Stimulated activated naive B cell treated with anti-CD40 and anti-IgM and Interleukin-4, amounts not matched to agents 10 μg/mL and 1 μg/mL and 100 μg/mL, for 72 hours (primary cell): ENCODE results near the gene PTK6.

Experiments used
- ATAC-seq, 2 donors: fragments of 150-1000 bp; cut with Tn5 transposase; replicated peaks; 2 replicates each; pipeline ENCODE4 v1.10.0; 2021; ENCODE audit warnings: moderate library complexity in 1 of 2
- DNase-seq: peaks from one replicate; pipeline ENCODE4 v3.0.0; 2021
- H3K27ac Mint-ChIP-seq: one replicate; pipeline ENCODE4 v1.8.0; 2022; ENCODE audit warnings: mild to moderate bottlenecking, mixed read lengths
- H3K27me3 Mint-ChIP-seq, 2 donors: one replicate each; pipeline ENCODE4 v1.8.0; 2022; ENCODE audit warnings: mixed read lengths in 2 of 2
- H3K36me3 Mint-ChIP-seq, 2 donors: one replicate each; pipeline ENCODE4 v1.8.0; 2022; ENCODE audit warnings: mixed read lengths in 2 of 2, mild to moderate bottlenecking in 1 of 2
- H3K4me1 Mint-ChIP-seq, 2 donors: one replicate each; pipeline ENCODE4 v1.8.0; 2022; ENCODE audit warnings: mixed read lengths in 2 of 2, mild to moderate bottlenecking in 1 of 2
- H3K4me3 Mint-ChIP-seq, 2 donors: one replicate each; pipeline ENCODE4 v1.8.0; 2022; ENCODE audit warnings: mild to moderate bottlenecking in 2 of 2, mixed read lengths in 2 of 2, moderate library complexity in 1 of 2
- H3K9me3 Mint-ChIP-seq, 2 donors: one replicate each; pipeline ENCODE4 v1.8.0; 2022; ENCODE audit warnings: mixed read lengths in 2 of 2, mild to moderate bottlenecking in 1 of 2

PTK6 gene

GRCh38 chr20:63492982-63493381 lies 44.2 kb downstream of the PTK6 start:
- Mint-ChIP-seq H3K27ac (no peak overlapping the region), H3K9me3 (peaks cover 8 to 11% of the 10 kb centered on the region in 2 donors), H3K36me3 (no peaks in the 10 kb centered on the region), H3K27me3 (peaks cover 37 to 60% of the 10 kb centered on the region in 2 donors), H3K4me1 (peaks cover 7 to 17% of the 10 kb centered on the region in 2 donors), H3K4me3 (no peak overlapping the region)
- DNase-seq (no peak), ATAC-seq (no peak)

DNA sequence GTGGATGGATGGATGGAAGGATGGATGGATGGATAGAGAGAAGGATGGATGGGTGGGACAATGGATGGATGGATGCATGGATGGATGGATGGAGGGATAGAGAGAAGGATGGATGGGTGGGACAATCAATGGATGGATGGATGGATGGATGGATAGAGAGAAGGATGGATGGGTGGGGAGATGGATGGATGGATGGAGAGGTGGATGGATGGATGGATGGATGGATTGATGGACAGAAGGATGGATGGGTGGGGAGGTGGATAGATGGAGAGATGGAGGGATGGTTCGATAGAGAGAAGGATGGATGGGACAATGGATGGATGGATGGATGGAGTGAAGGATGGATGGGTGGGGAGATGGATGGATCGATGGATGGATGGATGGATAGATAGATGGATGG lies 44.7 kb downstream of the PTK6 start:
- no peaks in the 10 kb centered on the region for H3K36me3 Mint-ChIP-seq
- H3K4me1 Mint-ChIP-seq: peaks cover 7 to 13% of the 10 kb centered on the region in 2 donors
- DNase-seq (no peak), ATAC-seq (no peak)
- peaks cover 8 to 11% of the 10 kb centered on the region in 2 donors for H3K9me3 Mint-ChIP-seq
- H3K27ac Mint-ChIP-seq: no peak overlapping the region
- H3K4me3 Mint-ChIP-seq: no peak overlapping the region
- peaks cover 37 to 58% of the 10 kb centered on the region in 2 donors for H3K27me3 Mint-ChIP-seq

DNA sequence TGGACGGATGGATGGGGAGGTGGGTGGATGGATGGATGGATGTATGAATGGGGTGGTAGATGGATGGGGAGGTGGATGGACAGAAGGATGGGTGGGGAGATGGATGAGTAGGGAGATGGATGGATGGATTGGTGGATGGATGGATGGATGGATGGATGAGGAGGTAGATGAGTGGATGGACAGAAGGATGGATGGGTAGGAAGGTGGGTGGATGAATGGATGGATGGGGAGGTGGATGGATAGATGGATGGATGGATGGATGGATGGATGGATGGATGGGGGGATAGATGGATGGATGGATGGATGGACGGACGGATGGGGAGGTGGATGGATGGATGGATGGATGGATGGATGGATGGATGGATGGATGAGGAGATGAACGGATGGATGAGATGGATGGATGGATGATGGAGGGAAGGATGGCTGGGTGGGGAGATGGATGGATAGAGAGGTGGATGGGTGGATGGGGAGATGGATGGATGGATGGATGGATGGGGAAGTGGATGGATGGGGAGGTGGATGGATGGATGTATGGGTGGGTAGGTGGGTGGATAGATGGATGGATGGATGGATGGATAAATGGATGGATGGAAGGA lies 45.4 kb downstream of the PTK6 start:
- Mint-ChIP-seq H3K27ac (no peak overlapping the region), H3K9me3 (peaks cover 8 to 11% of the 10 kb centered on the region in 2 donors), H3K27me3 (peaks cover 36 to 56% of the 10 kb centered on the region in 2 donors), H3K4me3 (no peak overlapping the region), H3K36me3 (no peaks in the 10 kb centered on the region), H3K4me1 (peaks cover 5 to 6% of the 10 kb centered on the region in 2 donors)
- DNase-seq (no peak), ATAC-seq (no peak)

GRCh38 chr20:63491078-63491477 lies 46.1 kb downstream of the PTK6 start:
- Mint-ChIP-seq H3K36me3 (peaks cover 0 to 3% of the 10 kb centered on the region in 2 donors), H3K27ac (no peak overlapping the region), H3K4me3 (no peak overlapping the region), H3K27me3 (peaks cover 38 to 54% of the 10 kb centered on the region in 2 donors), H3K9me3 (peaks cover 8 to 14% of the 10 kb centered on the region in 2 donors), H3K4me1 (peaks cover 0 to under 1% of the 10 kb centered on the region in 2 donors)
- DNase-seq (no peak), ATAC-seq (no peak)

DNA sequence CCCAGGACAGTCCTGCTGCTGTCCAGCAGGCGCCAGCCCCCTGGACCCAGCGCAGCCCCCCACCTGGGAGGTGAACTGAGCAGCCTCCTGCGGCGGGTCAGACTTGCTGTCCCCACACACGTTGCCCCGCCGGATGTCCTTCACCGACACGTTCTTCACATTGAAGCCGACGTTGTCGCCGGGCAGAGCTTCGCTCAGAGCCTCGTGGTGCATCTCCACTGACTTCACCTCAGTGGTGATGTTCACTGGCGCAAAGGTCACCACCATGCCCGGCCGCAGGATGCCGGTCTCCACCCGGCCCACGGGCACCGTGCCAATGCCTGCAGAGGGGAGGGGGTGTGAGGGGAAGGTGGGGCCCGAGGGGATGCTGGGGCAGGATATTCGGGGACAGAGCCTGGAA lies 46.8 kb downstream of the PTK6 start:
- peaks cover 8 to 14% of the 10 kb centered on the region in 2 donors for H3K9me3 Mint-ChIP-seq
- peaks cover 0 to 3% of the 10 kb centered on the region in 2 donors for H3K36me3 Mint-ChIP-seq
- ATAC-seq (no peak), DNase-seq (no peak)
- H3K4me3 Mint-ChIP-seq: no peak overlapping the region
- peaks cover 42 to 53% of the 10 kb centered on the region in 2 donors for H3K27me3 Mint-ChIP-seq
- no peaks in the 10 kb centered on the region for H3K4me1 Mint-ChIP-seq
- H3K27ac Mint-ChIP-seq: no peak overlapping the region

DNA sequence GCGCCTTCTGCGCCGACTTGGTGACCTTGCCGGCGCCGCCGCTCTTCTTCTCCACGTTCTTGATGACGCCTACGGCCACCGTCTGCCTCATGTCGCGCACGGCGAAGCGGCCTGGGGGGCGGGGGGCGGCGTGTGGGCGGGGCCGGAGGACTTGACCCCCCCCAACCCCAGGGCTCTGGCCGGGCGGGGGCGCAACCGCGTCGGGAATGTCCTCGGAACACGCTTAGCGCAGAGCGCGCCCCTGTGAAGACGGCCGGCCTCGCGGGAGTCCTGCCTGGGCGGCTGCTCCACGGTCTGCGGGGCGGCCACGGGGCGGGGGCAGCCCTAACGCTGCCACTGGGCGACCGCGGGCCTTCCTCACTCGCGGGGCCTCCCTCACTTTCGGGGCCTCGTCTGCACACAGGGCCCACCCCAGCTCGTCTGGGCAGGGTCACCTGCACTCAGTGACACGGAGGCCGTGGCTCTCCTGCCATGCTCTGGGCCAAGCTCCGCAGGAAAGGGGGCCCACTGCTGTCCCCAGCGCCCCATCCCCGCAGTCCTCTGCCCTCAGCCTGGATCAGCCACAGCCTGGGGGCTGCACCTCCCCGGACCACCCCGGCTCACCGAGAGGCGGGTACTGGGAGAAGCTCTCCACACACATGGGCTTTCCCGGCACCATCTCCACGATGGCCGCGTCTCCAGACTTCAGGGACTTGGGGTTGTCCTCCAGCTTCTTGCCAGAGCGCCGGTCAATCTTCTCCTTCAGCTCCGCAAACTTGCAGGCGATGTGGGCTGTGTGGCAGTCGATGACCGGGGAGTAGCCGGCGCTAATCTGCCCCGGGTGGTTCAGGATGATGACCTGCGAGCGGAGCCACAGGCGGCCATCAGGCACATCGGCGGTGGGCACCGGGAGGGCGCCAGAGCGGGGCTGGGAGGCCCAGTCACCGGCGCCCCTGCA lies 48.6 kb downstream of the PTK6 start:
- Mint-ChIP-seq H3K36me3 (peaks cover 0 to 3% of the 10 kb centered on the region in 2 donors), H3K27me3 (peaks cover 45 to 53% of the 10 kb centered on the region in 2 donors), H3K4me3 (no peak overlapping the region), H3K4me1 (no peaks in the 10 kb centered on the region), H3K27ac (peak overlapping the region; percentile 85), H3K9me3 (peaks cover 8 to 14% of the 10 kb centered on the region in 2 donors)
- ATAC-seq: peak in 1 of 2 donors; percentile 25
- DNase-seq: no peak

GRCh38 chr20:63487781-63488241 lies 49.4 kb downstream of the PTK6 start:
- no peak for ATAC-seq
- H3K27me3 Mint-ChIP-seq: peaks cover 44 to 61% of the 10 kb centered on the region in 2 donors

GRCh38 chr20:63487116-63487764 lies 49.9 kb downstream of the PTK6 start:
- H3K4me3 Mint-ChIP-seq: no peak overlapping the region
- H3K36me3 Mint-ChIP-seq: peaks cover 0 to 3% of the 10 kb centered on the region in 2 donors
- no peak overlapping the region for H3K27ac Mint-ChIP-seq
- H3K27me3 Mint-ChIP-seq: peaks cover 46 to 66% of the 10 kb centered on the region in 2 donors
- ATAC-seq: no peak
- H3K9me3 Mint-ChIP-seq: peaks cover 2 to 11% of the 10 kb centered on the region in 2 donors
- peaks cover 0 to 3% of the 10 kb centered on the region in 2 donors for H3K4me1 Mint-ChIP-seq
- DNase-seq: no peak

More at GRCh38 chr20:63487781-63488241, 49.4 kb downstream of the PTK6 start:
- no peak for DNase-seq
- H3K4me3 Mint-ChIP-seq: no peak overlapping the region
- H3K27ac Mint-ChIP-seq: no peak overlapping the region
- peaks cover 0 to 3% of the 10 kb centered on the region in 2 donors for H3K36me3 Mint-ChIP-seq
- H3K9me3 Mint-ChIP-seq: peaks cover 8 to 14% of the 10 kb centered on the region in 2 donors
- H3K4me1 Mint-ChIP-seq: peaks cover 0 to 2% of the 10 kb centered on the region in 2 donors

- ATAC-seq (no peak), DNase-seq (no peak)
- peaks cover 0 to 3% of the 10 kb centered on the region in 2 donors for H3K4me1 Mint-ChIP-seq
- no peak overlapping the region for H3K4me3 Mint-ChIP-seq
- peaks cover 0 to 3% of the 10 kb centered on the region in 2 donors for H3K36me3 Mint-ChIP-seq
- no peak overlapping the region for H3K27ac Mint-ChIP-seq
- peaks cover 0 to 4% of the 10 kb centered on the region in 2 donors for H3K9me3 Mint-ChIP-seq
- H3K27me3 Mint-ChIP-seq: peaks cover 44 to 67% of the 10 kb centered on the region in 2 donors
Measured at GRCh38 chr20:63486300-63486855, 50.8 kb downstream of the PTK6 start.

DNA sequence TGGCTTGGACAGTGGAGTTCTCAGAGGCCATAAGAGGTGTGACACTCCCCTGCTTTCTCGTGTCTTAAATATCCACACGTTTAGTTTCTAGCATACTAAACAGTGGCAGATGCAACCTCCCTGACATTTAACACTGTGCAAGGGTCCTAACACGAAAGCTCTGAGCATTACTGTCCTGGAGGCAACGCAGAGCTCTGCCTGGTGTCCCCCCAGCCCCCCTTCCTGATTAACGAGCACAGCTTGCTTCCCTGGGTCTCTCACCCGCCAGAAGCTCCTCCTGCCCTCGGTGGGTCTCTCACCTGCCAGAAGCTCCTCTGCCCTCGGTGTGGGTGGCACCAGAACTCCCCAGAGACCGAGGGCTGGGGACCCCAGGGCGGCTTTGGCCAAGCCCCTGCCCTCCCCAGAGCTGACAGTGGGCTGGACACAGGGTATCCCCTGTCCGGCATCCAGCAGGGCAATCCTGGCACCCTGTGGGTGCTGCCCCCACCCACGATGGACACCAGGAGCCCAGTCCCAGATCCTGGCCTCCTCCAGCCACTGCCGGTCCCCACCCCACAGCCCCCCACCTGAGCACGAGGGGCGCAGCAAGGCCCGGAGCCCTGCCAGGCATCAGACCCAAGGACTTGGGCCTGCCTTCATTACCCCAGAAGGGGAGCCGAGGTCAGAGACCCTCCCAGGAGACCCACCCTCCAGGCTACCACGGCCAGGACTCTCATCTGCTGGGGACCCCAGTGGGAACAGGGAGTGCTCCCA lies 52.3 kb downstream of the PTK6 start:
- ATAC-seq (no peak), DNase-seq (no peak)
- H3K4me1 Mint-ChIP-seq: peaks cover 0 to 3% of the 10 kb centered on the region in 2 donors
- H3K27ac Mint-ChIP-seq: no peak overlapping the region
- no peak overlapping the region for H3K4me3 Mint-ChIP-seq
- H3K36me3 Mint-ChIP-seq: peaks cover 0 to 3% of the 10 kb centered on the region in 2 donors
- peaks cover 0 to 4% of the 10 kb centered on the region in 2 donors for H3K9me3 Mint-ChIP-seq
- H3K27me3 Mint-ChIP-seq: peaks cover 42 to 62% of the 10 kb centered on the region in 2 donors

- Mint-ChIP-seq H3K4me3 (no peak overlapping the region), H3K4me1 (peaks cover 0 to 3% of the 10 kb centered on the region in 2 donors), H3K27ac (no peak overlapping the region), H3K36me3 (peaks cover 0 to 3% of the 10 kb centered on the region in 2 donors), H3K9me3 (peaks cover 0 to 4% of the 10 kb centered on the region in 2 donors), H3K27me3 (peaks cover 40 to 61% of the 10 kb centered on the region in 2 donors)
- DNase-seq: no peak
- no peak for ATAC-seq
Measured at GRCh38 chr20:63484236-63484635, 52.9 kb downstream of the PTK6 start.

DNA sequence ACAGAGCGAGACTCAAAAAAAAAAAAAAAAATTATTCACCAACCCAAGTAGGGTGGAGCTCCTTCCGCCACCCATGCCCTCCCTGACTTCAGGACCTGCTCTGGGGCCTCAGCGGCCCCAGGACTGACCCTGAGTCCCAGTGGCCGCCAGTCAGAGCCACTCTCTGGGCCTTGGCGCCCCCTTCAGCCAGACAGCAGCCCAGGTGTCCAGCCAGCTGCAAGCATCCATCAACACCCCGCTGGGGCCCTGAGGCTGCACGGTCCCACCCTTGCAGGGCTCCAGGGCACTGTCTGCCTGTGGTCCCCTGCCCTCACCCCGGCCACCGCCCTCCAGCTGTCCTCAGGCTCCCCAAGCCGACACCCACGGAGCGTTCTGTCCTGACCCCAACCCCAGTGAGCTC lies 53.3 kb downstream of the PTK6 start:
- Mint-ChIP-seq H3K4me3 (no peak overlapping the region), H3K27ac (no peak overlapping the region), H3K9me3 (peaks cover 0 to 4% of the 10 kb centered on the region in 2 donors), H3K36me3 (peaks cover 0 to 3% of the 10 kb centered on the region in 2 donors), H3K27me3 (peaks cover 43 to 61% of the 10 kb centered on the region in 2 donors), H3K4me1 (peaks cover 0 to 3% of the 10 kb centered on the region in 2 donors)
- no peak for DNase-seq
- ATAC-seq: peak in 1 of 2 donors; percentile 26

- Mint-ChIP-seq H3K4me1 (peaks cover 0 to 3% of the 10 kb centered on the region in 2 donors), H3K27me3 (peaks cover 54 to 69% of the 10 kb centered on the region in 2 donors), H3K27ac (no peak overlapping the region), H3K9me3 (peaks cover 0 to 4% of the 10 kb centered on the region in 2 donors), H3K36me3 (peaks cover 0 to 3% of the 10 kb centered on the region in 2 donors), H3K4me3 (no peak overlapping the region)
- DNase-seq: no peak
- no peak for ATAC-seq
Measured at GRCh38 chr20:63482021-63482587, 55.1 kb downstream of the PTK6 start.
